Ishikawa (cell line): ENCODE data around the gene BCL2L15.

Experiments
- CEBPB ChIP-seq: IDR thresholded peaks from 2 replicates; pipeline ENCODE4 v1.6.1; 2012
- CREB1 ChIP-seq: IDR thresholded peaks from 2 replicates; pipeline ENCODE4 v1.6.1; 2012; ENCODE audit warnings: low read depth
- EGR1 ChIP-seq: IDR thresholded peaks from 2 replicates; pipeline ENCODE4 v1.6.1; 2012
- EP300 ChIP-seq: IDR thresholded peaks from 2 replicates; pipeline ENCODE4 v1.6.1; 2012; ENCODE audit warnings: borderline replicate concordance
- FOXM1 ChIP-seq: IDR thresholded peaks from 2 replicates; pipeline ENCODE4 v1.6.1; 2012; ENCODE audit warnings: low read depth, borderline replicate concordance
- NFIC ChIP-seq: IDR thresholded peaks from 2 replicates; pipeline ENCODE4 v1.6.1; 2012
- RAD21 ChIP-seq: IDR thresholded peaks from 2 replicates; pipeline ENCODE4 v1.6.1; 2012; ENCODE audit warnings: low read depth
- TAF1 ChIP-seq: IDR thresholded peaks from 2 replicates; pipeline ENCODE4 v1.6.1; 2012; ENCODE audit warnings: low read depth, mild to moderate bottlenecking
- TCF12 ChIP-seq: IDR thresholded peaks from 2 replicates; pipeline ENCODE4 v1.6.1; 2012; ENCODE audit warnings: low read depth
- TEAD4 ChIP-seq: IDR thresholded peaks from 2 replicates; pipeline ENCODE4 v1.6.1; 2012
- YY1 ChIP-seq: IDR thresholded peaks from 2 replicates; pipeline ENCODE4 v1.6.1; 2012; ENCODE audit warnings: low read depth
- ZBTB7A ChIP-seq: IDR thresholded peaks from 2 replicates; pipeline ENCODE4 v1.6.1; 2012; ENCODE audit warnings: low read depth
- TF ChIP-seq, protein P1 (sequence below): IDR thresholded peaks from 2 replicates; pipeline ENCODE4 v1.6.1; 2012
- TF ChIP-seq, protein P2 (sequence below): IDR thresholded peaks from 2 replicates; pipeline ENCODE4 v1.6.1; 2012
- TF ChIP-seq, protein P3 (sequence below): IDR thresholded peaks from 2 replicates; pipeline ENCODE4 v1.6.1; 2012; ENCODE audit warnings: low read depth, mild to moderate bottlenecking

BCL2L15 gene

DNA sequence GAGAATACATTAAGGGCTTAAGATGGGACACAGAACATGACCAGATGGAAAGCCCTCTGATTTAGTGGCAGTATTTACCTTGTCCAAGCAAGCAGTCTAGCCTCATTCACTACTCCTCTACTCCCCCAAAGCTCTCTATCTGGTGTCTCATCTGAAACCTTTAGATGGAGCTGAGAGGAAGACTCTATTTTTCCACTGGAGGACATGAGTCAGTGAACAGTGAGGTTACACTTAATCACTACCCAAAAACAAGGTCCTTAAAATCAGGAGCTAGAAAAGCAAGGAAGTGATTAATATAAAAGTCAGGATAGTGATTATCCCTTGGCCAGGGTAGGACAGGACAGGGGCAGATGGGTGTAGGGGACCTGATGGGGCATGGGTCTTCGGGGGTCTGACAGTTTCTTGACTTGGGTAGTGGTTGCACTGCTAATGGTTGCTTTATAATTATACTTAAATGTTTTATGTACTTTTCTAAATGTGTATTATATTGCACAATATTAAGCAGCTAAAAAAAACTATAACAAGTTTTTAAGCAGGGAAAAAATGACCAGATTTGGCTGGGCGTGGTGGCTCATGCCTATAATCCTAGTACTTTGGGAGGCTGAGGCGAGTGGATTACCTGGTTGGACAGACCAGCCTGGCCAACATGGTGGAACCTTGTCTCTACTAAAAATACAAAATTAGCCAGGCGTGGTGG is 18.8 kb downstream of the BCL2L15 start:
- TF ChIP-seq TCF12 (no peak), RAD21 (no peak), ZBTB7A (no peak), TAF1 (no peak), CREB1 (no peak), CEBPB (no peak), EP300 (no peak), NFIC (no peak)
- TF ChIP-seq, protein P1, sequence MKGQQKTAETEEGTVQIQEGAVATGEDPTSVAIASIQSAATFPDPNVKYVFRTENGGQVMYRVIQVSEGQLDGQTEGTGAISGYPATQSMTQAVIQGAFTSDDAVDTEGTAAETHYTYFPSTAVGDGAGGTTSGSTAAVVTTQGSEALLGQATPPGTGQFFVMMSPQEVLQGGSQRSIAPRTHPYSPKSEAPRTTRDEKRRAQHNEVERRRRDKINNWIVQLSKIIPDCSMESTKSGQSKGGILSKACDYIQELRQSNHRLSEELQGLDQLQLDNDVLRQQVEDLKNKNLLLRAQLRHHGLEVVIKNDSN = no peak
- TF ChIP-seq, protein P2, sequence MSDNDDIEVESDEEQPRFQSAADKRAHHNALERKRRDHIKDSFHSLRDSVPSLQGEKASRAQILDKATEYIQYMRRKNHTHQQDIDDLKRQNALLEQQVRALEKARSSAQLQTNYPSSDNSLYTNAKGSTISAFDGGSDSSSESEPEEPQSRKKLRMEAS = no peak

DNA sequence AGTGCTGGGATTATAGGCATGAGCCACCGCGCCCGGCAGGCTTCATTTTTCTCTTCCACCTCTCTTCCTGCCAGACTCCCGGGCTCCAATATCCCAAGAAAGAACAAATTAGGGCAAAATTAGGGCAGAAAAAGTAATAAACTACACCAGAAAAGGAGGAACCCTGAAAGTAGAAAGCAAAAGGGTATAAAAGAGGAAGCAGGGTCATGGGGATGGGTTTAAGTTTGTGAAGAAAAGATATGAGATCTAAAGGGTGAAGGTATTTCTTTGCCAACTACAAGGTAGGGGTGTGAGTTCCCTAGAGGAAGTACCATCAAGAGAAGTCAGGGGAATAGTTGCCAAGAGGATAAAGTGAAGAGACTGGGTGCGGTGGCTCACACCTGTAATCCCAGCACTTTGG is 25.7 kb downstream of the BCL2L15 start:
- TF ChIP-seq FOXM1 (no peak), TEAD4 (no peak), TAF1 (no peak), CEBPB (no peak), CREB1 (no peak), EP300 (no peak), EGR1 (no peak), TCF12 (no peak), RAD21 (no peak), YY1 (no peak), ZBTB7A (no peak), NFIC (no peak)
- TF ChIP-seq, protein P3, sequence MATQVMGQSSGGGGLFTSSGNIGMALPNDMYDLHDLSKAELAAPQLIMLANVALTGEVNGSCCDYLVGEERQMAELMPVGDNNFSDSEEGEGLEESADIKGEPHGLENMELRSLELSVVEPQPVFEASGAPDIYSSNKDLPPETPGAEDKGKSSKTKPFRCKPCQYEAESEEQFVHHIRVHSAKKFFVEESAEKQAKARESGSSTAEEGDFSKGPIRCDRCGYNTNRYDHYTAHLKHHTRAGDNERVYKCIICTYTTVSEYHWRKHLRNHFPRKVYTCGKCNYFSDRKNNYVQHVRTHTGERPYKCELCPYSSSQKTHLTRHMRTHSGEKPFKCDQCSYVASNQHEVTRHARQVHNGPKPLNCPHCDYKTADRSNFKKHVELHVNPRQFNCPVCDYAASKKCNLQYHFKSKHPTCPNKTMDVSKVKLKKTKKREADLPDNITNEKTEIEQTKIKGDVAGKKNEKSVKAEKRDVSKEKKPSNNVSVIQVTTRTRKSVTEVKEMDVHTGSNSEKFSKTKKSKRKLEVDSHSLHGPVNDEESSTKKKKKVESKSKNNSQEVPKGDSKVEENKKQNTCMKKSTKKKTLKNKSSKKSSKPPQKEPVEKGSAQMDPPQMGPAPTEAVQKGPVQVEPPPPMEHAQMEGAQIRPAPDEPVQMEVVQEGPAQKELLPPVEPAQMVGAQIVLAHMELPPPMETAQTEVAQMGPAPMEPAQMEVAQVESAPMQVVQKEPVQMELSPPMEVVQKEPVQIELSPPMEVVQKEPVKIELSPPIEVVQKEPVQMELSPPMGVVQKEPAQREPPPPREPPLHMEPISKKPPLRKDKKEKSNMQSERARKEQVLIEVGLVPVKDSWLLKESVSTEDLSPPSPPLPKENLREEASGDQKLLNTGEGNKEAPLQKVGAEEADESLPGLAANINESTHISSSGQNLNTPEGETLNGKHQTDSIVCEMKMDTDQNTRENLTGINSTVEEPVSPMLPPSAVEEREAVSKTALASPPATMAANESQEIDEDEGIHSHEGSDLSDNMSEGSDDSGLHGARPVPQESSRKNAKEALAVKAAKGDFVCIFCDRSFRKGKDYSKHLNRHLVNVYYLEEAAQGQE = no peak
- TF ChIP-seq, protein P2 = no peak
- TF ChIP-seq, protein P1 = no peak

DNA sequence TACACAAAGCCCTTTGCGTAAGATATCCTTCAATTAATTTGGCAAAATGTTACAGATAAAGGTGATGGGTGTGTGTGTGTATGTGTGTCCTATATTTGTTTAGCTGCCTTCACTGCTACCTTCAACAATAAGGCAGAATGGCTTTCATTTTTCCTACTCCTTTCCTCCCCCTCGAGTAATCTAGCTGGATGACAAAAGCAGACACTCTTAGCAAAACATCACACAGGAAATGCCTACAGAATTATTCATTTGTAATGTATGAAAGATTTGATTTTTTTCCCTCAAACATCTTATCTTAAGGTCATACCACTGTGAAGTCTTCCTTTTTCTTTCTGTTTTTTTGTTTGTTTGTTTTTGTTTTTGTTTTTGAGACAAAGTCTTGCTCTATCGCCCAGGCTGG is 26.5 kb downstream of the BCL2L15 start:
- TF ChIP-seq TEAD4 = no peak
- TF ChIP-seq NFIC = no peak
- no peak for TF ChIP-seq RAD21
- TF ChIP-seq CREB1 = no peak
- no peak for TF ChIP-seq FOXM1
- TF ChIP-seq, protein P2 = no peak
- TF ChIP-seq EGR1 = no peak
- TF ChIP-seq TCF12 = no peak
- TF ChIP-seq EP300 = no peak

DNA sequence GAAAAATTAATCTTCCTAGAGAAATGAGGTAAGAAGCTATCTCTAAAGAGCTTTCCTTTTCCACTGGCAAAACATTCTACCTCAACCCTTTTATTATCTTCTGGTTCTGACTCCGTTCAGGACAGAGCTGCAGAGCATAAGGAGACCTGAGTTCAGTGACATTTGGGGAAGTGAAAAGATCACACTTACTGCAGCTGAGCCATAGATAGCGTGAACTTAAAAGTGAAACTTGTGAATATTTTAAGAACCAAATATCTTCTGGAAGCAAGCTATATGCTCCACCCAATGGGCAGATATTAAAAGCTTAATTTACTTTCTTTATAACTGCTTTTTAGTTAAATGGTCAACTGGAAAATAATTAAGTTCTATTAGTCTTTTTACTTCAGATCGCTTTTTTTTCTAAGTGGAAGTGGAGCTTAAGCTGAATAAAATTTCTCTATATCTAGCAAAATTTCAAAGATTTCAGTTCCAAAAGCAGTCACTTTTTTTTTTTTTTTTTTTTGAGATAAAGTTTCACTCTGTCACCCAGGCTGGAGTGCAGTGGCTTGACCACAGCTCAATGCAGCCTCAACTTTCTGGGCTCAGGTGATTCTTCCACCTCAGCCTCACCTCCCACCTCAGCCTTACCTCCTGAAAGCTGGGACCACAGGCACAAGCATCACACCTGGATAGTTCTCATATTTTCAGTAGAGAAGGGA is 27.8 kb downstream of the BCL2L15 start:
- TF ChIP-seq TAF1 = no peak
- TF ChIP-seq, protein P3 = no peak

DNA sequence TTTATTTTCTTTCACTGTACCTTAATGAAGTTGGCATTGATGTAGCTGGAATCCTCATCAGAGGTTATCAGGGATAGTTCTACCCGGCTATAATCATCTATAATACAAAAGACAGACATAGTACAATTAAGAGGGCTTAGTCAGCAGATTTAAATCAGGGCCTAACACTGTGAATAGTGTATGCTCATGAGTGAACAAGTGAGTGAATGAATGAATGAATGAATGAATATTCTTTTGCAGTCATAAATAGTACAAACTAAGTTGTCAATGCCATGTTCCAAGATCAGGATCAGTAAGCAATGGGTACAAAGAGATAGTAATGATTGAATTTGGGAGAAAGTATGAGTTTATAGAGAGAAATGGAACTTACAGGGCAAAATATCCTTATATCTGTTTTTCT is 28.4 kb downstream of the BCL2L15 start:
- TF ChIP-seq NFIC (no peak), TAF1 (no peak), RAD21 (no peak), CREB1 (no peak), CEBPB (no peak), ZBTB7A (no peak), FOXM1 (no peak), TCF12 (no peak), YY1 (no peak), EGR1 (no peak), TEAD4 (no peak), EP300 (no peak)
- TF ChIP-seq, protein P1 = no peak
- TF ChIP-seq, protein P2 = no peak
- TF ChIP-seq, protein P3 = no peak
